ENCODE measurements around the gene LINC00237.

LINC00237 gene

GRCh38 chr20:21114584-21114983, 8.4 kb upstream of the LINC00237 start:
- no peak for TF ChIP-seq EZH2phosphoT487 (IDR thresholded peaks at IDR 0.05; ENCODE audit: low read length)
- no peak for TF ChIP-seq CTCF (IDR thresholded peaks at IDR 0.05; ENCODE audit: low read length)
- TF ChIP-seq EZH2 (optimal IDR thresholded peaks at IDR 0.05; ENCODE audit: low read depth, low read length) = no peak
- Histone ChIP-seq H3K4me1 (ENCODE audit: low read length) (no peaks in the 10 kb centered on the region), H2AFZ (ENCODE audit: low read length) (no peak overlapping the region), H3K9me3 (replicated peaks; ENCODE audit: insufficient read depth, low read length) (no peaks in the 10 kb centered on the region), H3F3A (ENCODE audit: insufficient read depth, low read length) (no peaks in the 10 kb centered on the region), H3K27ac (ENCODE audit: low read length) (no peak overlapping the region), H3K9me2 (replicated peaks; ENCODE audit: insufficient read depth, low read length) (no peaks in the 10 kb centered on the region), H3K36me3 (replicated peaks; ENCODE audit: insufficient read depth, low read length) (no peaks in the 10 kb centered on the region), H3K79me2 (ENCODE audit: low read length) (no peaks in the 10 kb centered on the region), H3K9ac (ENCODE audit: low read length) (no peak overlapping the region), H3K4me3 (ENCODE audit: low read length) (no peak overlapping the region), H3K27me3 (replicated peaks; ENCODE audit: insufficient read depth, low read length) (no peaks in the 10 kb centered on the region), H4K20me1 (ENCODE audit: insufficient read depth, low read length) (no peaks in the 10 kb centered on the region), H3K4me2 (ENCODE audit: low read depth, low read length) (no peak overlapping the region)
- no peak for DNase-seq

DNA sequence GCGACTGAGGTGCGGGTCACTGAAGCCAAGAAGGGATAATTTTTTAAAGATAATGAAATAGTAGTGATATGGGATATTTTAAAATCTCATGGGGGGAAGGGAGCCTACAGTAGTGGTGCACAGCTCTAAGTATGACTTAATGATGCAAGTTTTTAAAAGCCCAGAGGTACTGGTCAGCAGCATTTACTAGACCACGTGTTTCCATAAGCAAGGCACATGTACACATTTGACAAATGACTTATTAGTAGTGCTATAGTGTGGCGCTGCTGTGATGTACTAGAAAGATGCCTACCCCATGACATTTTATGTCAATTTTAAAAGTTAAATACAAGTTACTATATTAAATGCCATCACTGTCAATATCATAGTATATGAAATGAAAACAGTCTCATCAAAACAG, 7.5 kb upstream of the LINC00237 start:
- Histone ChIP-seq H3F3A (ENCODE audit: insufficient read depth, low read length) (no peaks in the 10 kb centered on the region), H2AFZ (ENCODE audit: low read length) (no peak overlapping the region), H4K20me1 (ENCODE audit: insufficient read depth, low read length) (no peaks in the 10 kb centered on the region), H3K9me2 (replicated peaks; ENCODE audit: insufficient read depth, low read length) (no peaks in the 10 kb centered on the region), H3K4me2 (ENCODE audit: low read depth, low read length) (no peak overlapping the region), H3K4me3 (ENCODE audit: low read length) (no peak overlapping the region), H3K4me1 (ENCODE audit: low read length) (no peaks in the 10 kb centered on the region), H3K27me3 (replicated peaks; ENCODE audit: insufficient read depth, low read length) (no peaks in the 10 kb centered on the region), H3K79me2 (ENCODE audit: low read length) (no peaks in the 10 kb centered on the region), H3K9me3 (replicated peaks; ENCODE audit: insufficient read depth, low read length) (no peaks in the 10 kb centered on the region), H3K27ac (ENCODE audit: low read length) (no peak overlapping the region), H3K9ac (ENCODE audit: low read length) (no peak overlapping the region), H3K36me3 (replicated peaks; ENCODE audit: insufficient read depth, low read length) (no peaks in the 10 kb centered on the region)
- TF ChIP-seq EZH2phosphoT487 (IDR thresholded peaks at IDR 0.05; ENCODE audit: low read length) (no peak), EZH2 (optimal IDR thresholded peaks at IDR 0.05; ENCODE audit: low read depth, low read length) (no peak), CTCF (IDR thresholded peaks at IDR 0.05; ENCODE audit: low read length) (no peak)
- DNase-seq = no peak

DNA sequence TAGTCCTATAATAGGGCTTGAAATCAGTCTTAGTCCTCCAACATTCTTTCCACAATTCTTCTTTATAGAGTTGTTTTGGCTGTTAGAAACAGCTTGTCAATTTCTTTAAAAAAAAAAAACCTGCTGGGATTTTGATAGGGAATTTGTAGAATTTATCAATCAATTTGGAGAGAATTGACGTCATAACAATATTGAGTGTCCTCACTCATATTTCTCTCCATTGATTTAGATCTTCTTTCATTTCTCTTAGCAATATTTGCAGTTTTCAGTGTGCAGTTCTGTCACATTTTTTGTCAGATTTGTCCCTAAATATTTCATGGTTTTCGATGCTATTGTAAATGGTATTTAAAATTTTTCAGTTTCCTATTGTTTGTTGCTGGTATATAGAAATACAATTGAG, 5.3 kb upstream of the LINC00237 start:
- Histone ChIP-seq H3K4me2 (ENCODE audit: low read depth, low read length) (no peak overlapping the region), H3K27me3 (replicated peaks; ENCODE audit: insufficient read depth, low read length) (peaks cover 13% of the 10 kb centered on the region; the same call in 1 of the 2 replicates), H3K9me2 (replicated peaks; ENCODE audit: insufficient read depth, low read length) (no peaks in the 10 kb centered on the region), H3K9ac (ENCODE audit: low read length) (no peak overlapping the region), H3K4me3 (ENCODE audit: low read length) (no peak overlapping the region), H3K9me3 (replicated peaks; ENCODE audit: insufficient read depth, low read length) (no peaks in the 10 kb centered on the region), H3K79me2 (ENCODE audit: low read length) (no peaks in the 10 kb centered on the region), H3K4me1 (ENCODE audit: low read length) (no peaks in the 10 kb centered on the region), H2AFZ (ENCODE audit: low read length) (no peak overlapping the region), H3K27ac (ENCODE audit: low read length) (no peak overlapping the region), H3F3A (ENCODE audit: insufficient read depth, low read length) (no peaks in the 10 kb centered on the region), H4K20me1 (ENCODE audit: insufficient read depth, low read length) (no peaks in the 10 kb centered on the region), H3K36me3 (replicated peaks; ENCODE audit: insufficient read depth, low read length) (no peaks in the 10 kb centered on the region)
- no peak for DNase-seq
- TF ChIP-seq CTCF (IDR thresholded peaks at IDR 0.05; ENCODE audit: low read length) (no peak), EZH2phosphoT487 (IDR thresholded peaks at IDR 0.05; ENCODE audit: low read length) (no peak), EZH2 (optimal IDR thresholded peaks at IDR 0.05; ENCODE audit: low read depth, low read length) (no peak)

All from MM.1S (cell line).